Stimulated activated CD8-positive, alpha-beta memory T cell treated with anti-CD3 and anti-CD28 coated beads, Interleukin-4, amount 100 ng/mL, for 48 hours (primary cell): ENCODE measurements around the gene CLEC19A.

Experiments
- DNase-seq: peaks from one replicate; pipeline ENCODE4 v3.0.0-alpha.2; 2020

The CLEC19A gene

DNA sequence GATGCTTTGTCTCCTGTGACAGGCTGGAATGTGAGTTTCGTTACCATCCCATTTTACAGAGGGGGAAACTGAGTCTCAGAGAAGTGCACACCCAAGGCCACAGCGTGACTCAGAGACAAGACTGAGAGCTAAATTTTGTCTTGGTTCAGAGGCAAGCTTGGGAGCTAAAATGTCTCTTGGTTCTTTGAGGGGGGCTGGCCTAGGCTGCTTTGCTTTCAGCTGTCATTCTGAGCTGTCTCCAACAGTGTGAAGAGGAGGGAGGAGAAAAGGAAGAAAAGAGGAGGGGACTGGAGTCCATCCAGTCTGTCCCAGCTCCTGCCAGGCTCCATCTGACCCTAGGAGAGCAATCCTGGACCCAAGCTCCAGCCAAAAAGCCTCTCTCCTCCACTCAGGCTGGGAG, at the start of gene CLEC19A:
TSS of gene CLEC19A (plus strand) at position 301 of the 400 bp plus-strand sequence. CDS start 121 bp downstream, outside the sequence.
- no peak for DNase-seq

DNA sequence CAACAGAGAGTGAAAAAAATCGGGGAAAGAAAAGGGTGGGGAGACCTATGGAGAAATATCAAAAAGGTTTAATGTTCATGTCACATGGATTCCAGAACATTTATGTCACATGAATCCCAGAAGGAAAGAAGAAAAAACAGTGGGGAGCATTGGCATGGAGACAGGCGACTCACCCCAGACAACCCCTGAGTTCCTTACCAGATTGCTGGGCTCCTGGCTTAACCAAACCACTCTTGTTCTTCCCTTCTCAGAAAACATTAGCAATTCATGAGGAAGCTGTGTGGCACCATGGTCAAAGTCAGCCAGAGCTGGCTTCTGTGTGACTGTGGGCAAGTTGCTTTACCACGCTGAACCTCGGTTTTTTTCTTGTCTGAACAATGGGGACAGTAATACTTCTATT, 49.6 kb upstream of the CLEC19A start:
- DNase-seq: no peak

DNA sequence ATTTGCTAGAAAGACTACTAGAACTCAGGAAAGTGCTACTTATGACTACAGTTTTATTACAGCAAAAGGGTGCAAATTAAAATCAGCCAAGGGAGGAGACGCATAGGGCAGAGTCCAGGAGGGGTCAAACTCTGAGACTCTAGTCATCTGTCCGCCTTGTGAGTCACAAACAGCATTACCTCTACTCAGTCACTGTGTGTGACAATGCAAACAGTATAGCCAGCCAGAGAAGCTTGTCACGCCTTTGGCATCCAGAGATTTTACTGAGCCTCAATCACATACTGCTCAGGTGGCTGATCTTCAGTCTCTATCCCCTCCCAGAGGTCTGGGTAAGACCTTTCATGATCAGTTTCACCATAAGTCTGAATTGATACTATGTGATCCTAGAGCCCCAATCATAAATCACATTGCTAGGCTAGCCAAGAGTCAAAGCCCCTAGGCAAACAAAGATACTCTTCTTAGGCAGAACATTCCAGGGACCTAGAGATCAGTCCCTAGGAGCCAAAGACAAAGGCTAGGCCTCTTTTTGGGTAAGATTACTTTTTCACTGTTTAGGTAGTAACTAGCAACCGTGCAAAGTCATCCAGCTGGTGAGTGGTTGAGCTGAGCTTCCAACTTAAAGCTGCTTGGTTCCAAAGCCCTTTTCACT, 48.8 kb upstream of the CLEC19A start:
- DNase-seq: no peak

DNA sequence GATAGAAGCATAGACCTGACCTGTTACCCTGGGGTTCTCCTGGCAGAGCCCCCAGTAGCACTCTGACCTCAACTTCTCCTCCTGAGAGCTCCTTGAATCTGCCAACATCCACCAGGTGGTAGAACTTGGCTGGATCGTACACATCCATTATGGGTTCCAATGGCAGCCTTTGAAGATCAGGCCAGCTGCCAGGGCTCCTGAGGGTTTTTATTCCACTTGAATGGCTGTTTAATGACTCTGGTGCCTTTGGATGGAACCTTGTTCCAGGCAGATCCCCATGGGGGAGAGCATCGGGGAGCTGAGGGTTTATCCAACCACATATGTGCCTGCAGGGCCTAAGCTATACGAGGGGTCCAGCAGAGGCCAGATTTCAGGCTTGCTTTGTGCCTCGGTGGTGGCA, 47.1 kb upstream of the CLEC19A start:
- no peak for DNase-seq

DNA sequence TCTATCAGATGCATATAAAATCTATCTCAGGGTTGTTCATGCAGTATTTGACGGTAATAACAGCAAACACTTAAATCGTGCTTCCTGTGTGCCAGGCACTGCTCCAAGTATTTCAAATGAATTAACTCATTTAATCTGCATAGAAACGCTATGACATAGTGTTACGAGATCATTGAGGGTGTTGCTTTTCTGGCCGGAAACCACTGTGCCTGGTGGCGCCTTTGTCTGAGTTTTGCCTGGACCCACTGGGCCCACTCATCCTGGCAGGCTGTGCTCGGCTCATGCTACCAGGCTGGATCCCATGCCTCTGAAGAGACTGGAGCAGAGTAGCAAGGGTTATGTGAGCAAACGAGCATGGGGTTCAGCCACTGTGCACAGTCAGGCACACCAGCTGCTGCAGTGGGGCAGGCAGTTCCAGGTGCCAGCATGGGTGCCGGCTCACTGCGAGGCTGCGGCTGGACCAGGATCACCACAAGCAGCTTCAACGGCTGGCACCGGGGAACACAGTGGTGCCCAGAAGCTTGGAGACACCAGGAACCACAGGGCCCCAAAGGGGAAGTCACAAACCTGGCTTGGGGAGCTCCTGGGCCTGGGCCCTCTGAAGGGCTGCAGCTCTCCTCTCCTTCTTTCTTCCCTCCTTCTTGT, 45.9 kb upstream of the CLEC19A start:
- DNase-seq: no peak

DNA sequence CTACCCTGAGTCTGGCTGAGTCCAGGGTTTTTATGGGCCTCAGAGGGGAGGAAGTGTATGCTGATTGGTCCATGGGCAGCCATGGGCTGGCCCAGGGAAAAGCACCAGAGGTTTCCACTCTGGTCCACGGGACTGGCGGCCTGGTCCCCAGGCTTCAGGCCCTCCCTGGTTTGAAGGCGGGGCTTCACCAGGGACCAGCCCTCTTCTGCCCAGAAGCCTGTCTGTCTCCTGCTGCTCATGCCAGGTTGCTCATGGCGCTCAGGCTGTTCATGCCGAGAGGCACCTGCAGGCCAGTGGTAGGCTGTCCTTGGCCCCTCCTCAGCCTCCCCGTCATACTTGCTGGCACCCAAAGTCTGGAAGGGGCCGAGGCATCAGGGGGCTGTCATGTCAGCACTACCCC, 45.0 kb upstream of the CLEC19A start:
- DNase-seq: no peak

DNA sequence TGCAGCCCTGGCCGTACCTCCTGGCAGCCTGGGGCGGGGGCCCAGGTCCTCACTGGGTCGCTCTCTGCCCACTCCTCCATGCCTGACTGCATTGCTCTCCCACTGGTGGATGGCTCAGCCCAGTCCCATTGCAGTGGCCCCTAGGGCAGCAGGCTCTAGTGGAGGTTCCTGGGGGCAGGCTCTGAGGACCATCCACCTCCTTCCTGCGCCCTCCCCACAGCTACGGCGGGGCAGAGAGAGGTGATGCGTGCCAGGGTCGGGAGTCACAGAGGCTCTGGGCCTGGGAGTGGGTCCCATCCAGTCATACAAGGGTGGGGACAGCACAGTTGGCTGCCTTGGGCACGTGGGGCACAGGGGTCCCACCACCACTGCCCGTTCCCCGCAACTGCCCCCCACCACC, 44.0 kb upstream of the CLEC19A start:
- DNase-seq: no peak

DNA sequence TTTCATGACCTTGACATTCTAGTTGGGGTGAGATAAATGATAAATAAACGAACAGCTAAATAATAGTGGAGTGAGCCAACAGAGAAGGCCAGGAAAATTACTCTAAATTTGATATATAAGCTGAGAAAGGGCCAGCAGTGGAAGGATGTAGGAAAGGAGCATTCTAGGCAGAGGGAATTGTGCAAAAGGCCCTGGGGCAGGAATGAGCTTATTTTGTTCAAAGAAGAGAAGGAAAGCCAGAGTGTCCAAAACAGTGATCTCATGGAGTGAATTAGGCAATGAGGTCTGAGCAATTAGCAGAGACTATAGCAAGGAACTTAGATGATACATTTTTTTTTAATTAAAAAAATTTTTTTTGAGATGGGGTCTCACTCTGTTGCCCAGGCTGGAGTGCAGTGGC, 43.3 kb upstream of the CLEC19A start:
- DNase-seq: no peak

DNA sequence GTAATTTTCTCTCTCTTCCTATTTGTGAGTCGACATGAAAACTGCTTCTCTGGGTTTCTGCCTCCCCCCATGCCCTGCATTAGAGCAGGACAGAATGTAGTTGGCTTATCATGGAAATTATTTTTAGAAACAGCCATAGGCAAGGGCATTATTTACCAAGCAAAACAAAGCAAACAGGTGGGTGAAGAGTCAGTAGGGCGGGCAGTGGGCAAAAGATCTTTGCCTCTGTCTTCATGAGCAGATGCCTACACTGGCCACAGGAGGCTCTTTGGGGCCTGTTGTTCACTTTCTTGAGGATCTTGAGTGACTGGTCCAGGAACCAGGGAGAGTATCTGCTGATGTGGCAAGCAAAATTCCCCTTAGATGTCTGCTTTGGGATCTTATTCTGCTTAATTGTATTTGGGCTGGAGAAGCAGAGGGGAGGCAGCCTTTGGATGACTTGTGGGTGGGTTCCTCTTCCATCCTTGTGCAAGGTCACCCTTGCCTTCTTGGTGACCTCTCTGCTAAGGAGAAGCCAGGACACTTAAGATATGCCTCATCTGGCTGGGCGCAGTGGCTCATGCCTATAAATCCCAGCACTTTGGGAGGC, 42.5 kb upstream of the CLEC19A start:
- no peak for DNase-seq

DNA sequence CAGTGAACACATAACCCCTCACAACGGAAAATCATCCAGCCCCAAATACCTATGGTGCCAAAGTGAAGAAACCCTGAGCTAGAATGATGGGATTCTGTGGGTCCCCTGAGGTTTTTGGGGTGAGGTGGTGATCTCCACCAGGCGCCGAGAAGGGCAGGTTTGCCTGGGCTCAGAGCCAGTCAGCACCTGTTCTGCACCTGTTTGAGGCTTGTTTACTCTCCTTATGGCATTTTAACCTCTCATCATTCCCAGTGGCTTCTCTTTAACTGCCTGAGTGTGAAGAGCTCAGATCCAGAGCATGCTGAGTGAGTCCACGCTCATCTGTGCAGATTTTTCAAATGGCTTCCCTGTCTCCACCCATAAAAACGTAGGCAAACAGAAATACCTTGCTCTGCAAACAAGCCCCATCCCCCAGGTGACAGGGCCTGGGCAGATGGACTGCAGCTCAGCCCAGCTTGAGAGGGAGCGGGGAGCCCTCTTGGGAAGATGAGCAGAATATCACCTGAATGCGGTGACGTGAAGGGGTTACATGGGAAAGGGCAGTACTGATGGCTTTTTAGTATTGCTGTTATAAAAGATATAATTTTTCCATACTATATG, 40.1 kb upstream of the CLEC19A start:
- no peak for DNase-seq

DNA sequence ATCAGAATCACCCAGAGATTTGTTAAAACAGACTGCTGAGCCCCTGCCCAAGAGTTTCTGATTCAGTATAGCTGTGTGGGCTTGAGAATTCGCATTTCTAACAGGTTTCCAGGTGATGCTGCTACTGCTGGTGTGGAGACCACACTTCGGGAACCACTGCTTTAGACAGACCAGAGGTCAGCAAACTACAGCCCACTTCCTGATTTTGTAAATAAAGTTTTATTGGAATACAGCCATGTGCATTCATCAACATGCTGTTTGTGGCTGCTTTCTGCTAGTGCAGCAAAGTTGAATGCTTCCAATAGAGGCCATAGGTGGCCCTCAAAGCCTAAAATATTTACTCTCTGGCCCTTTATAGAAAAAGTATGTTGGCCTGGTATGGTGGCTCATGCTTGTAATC, 32.6 kb upstream of the CLEC19A start:
- DNase-seq: no peak

DNA sequence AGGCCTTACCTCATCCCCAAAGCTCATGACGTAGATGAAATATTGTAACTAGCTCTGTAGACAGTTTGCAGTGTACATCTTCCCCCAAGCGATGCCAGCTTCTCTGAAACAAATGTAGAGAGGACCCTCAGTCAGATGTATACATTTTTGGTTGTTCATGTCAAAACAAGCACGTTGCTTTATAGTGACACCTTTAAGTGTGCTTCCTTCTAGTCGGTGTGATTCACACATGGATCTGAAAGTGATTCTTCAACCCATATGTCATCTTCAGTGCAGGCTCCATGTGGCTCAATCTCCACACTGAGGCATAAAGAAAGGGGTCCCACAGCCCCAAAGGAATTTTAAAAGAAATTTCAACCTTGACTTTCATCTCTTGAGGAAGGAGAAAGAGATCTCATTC, 30.9 kb upstream of the CLEC19A start:
- DNase-seq: no peak

DNA sequence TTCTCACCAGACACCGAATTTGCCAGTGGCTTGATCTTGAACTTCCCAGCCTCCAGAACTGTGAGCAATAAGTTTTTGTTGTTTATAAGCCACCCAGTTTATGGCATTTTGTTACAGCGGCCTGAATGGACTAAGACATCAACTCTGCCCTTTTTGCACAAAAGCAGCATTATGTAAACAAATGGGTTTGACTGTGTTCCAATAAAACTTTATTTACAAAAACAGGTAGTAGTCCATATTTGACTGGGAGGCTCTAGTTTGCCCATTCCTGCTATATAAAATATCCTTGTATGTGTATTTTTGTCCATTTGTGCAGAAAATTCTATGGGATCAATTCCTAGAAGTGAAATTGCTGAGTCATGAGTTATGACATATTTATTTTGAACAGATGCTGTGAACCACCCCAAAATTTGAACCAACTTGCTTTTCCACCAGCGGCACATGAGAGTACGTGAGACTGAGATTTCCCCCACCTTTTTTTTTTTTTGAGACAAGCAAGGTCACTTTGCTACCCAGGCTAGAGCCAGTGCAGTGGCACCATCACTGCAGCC, 21.3 kb upstream of the CLEC19A start:
- no peak for DNase-seq

DNA sequence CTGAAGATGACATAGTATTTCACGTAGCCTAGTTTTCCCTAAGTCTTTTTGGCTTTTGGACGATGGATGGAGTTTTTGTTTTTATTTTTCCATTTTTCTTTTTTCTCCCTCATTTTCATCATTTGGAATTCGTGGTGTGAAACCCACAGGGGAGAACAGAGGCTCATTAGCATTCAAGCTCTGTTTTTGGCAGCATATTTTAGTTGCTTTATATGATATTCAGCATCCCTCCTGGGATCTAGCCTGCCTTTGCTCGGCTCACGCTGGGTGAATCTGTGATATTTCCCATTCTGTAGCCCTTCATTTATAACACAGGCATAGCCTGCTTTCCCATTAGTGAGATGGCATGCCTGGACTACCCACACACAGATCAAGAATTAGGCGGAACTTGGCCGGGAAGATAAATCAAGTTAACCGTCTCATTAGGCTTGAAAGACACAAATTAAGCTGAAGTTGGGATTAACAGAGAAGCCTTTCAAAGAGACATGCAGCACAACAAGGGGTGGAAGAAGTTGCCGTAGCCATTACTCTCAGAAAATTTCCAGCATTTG, 20.1 kb upstream of the CLEC19A start:
- DNase-seq: no peak

DNA sequence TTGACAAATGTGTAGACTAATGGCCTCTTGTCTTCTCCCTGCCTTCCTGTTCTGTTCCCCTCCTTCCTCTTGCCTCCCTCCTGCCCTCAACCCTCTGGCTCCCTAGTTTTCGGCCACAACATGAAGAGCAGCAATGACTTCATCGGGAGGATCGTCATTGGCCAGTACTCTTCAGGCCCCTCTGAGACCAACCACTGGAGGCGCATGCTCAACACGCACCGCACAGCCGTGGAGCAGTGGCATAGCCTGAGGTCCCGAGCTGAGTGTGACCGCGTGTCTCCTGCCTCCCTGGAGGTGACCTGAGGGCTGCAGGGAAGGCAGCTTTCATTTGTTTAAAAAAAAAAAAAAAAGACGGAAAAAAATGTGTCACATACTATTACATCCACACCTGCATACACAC, 18.8 kb upstream of the CLEC19A start:
- DNase-seq: no peak

DNA sequence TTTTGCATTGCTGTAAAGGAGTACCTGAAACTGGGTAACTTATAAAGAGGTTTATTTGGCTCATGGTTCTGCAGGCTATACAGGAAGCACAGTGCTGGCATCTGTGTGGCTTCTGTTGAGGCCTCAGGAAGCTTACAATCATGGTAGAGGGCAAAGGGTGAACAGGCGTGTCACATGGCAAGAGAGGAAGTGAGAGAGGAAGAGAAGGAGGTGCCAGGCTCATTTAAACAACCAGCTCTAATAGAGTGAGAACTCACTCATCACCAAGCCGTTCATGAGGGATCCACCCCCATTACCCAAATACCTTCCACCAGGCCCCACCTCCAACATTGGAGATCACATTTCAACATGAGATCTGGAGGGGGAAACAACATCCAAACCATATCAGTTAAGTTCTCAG, 16.4 kb upstream of the CLEC19A start:
- no peak for DNase-seq

DNA sequence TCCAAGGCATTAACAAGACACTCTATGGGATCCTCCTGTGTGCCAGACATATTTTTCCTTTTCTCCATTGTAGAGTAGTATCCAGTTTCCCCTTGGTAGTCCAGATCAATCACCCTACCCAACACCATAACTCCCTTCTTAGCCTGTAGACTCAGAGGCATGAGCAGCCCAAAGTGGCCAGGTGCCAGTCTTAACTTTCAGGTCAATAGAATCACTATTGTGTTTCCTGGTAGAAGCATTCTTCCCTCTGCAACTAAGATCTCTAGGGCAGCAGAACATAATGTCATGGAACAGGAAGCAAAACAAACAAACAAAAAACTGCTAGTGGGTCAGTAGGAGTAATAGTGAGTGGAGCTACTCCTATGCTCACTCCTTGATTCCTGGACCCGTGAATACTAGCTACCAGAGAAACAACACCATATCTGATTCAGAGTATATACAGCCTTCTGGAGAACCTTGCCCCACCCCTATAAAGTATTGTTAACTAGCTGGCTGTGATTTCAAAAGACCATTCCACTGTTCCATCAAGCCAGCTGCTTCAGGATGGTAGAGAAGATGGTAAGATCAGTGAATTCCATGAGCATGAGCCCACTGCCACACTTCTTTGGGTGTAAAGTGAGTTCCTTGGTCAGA, 11.2 kb upstream of the CLEC19A start:
- no peak for DNase-seq

DNA sequence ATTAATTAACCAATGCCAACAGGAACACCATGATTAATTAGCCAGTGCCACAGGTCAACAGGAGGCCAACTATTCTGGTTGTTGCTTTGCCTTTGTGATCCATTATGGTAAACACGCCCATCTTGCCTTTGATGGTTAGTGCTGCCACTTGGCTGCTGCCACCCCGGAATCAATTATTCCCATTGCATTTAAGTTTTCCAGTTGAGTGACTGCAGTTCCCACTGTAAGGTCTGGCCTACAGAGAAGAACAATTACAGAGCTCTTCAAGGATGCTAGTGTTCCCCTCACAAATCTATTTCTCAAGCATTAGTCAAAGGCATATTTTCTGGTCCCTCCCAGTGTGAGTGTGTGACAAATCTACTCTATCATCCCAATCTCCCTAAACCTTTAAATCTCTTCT, 7.1 kb upstream of the CLEC19A start:
- no peak for DNase-seq

DNA sequence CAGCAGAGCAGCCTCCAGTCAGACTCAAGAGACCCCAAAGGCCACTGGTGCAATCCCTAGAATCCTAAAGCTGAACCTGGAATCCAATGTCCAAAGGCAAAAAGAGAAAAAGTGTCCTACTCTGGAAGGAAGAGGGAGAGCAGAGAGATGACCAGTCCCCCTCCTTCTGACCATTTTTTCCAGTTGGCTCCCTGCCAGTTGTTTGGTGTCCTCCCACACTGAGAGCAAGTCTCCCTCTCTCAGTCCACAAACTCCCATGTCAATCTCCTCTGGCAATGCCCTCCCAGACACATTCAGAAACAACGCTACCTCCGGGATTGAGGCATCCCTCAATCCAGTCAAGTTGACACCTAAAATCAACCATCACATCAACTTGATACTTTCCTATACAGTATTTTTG, 4.3 kb upstream of the CLEC19A start:
- DNase-seq: no peak

DNA sequence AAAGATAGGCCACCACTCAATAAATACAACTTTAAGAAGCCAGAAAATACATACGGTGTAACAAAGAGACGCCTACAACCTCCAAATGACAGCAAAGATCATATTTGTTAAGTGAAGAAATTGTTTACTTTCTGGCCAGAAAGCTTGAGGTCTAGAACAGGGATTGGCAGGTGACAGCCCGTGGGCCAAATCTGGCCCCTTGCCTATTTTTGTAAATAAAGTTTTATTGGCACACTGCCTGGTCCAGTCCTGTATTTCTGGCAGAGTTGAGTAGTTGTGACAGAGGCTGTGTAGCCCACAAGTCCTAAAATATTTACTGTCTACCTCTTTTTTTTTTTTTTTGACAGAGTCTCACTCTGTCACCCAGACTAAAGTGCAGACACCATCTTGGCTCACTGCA, 3.4 kb upstream of the CLEC19A start:
- DNase-seq: no peak

DNA sequence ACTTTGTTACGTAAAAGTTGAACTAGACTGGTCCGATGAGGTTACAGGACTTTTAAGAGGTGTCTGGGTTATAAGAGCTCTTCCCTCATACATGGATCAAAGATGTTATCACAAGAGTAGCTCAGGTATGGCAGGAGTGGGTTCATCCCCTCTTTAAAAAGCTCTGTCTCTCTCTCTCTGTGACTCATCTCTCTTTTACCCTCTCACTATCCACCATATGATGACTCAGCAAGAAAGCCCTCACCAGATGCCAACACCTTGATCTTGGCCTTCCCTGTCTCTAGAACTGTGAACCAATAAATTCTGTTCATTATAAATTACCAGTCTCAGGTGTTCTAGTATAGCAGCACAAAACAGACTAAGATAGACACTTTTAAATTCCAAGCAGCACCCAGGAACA, 1.9 kb upstream of the CLEC19A start:
- no peak for DNase-seq

DNA sequence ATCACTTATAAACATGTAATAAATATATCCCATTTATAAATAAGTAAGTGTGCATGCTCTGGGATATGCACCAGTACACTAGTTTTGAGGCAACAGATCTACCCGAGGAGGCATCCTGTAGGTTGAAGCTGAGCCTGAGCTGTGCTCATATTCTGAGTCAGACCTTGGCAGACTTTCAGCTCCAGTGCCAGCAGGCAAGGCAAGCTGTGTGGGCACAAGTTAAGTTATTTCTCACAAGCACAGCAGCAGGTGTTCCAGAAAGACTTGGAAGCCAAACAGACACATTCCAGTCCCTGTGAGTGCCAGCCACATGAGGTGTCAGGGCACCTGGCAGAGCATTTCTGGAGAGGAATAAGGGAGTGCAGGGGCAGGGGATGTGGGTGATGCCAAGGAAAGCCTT, 1.3 kb upstream of the CLEC19A start:
- DNase-seq: no peak

DNA sequence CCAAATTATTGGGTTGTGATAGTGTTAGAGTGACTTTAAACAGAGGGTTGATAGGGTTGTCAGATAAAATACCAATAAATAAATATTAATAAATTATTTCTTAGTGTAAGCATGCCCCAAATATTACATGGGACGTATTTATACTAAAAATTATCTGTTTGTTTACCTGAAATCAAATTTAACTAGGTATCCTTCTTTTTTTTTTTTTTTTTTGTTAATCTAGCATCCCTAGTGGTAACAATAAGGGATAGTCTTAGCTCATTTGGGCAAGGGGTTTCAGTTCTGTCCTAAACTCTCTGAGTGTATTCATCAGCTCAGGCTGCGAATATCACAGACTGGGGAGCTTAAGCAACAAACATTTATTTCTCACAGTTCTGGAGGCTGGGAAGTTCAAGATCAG, 1.3 kb downstream of the CLEC19A start:
- DNase-seq: no peak
